Measurements from ENCODE around the gene AGMAT.

AGMAT gene

GRCh38 chr1:15558516-15558915 lies 26.3 kb downstream of the AGMAT start:
- no peak for DNase-seq

- no peak for DNase-seq
These were observed 27.3 kb downstream of the AGMAT start for GRCh38 chr1:15557594-15557993.

GRCh38 chr1:15557008-15557407 lies 27.8 kb downstream of the AGMAT start:
- no peak for DNase-seq

- no peak for DNase-seq
These were observed 34.3 kb downstream of the AGMAT start for GRCh38 chr1:15550573-15550972.

- DNase-seq: no peak
These were observed 38.2 kb downstream of the AGMAT start for GRCh38 chr1:15546641-15547040.

GRCh38 chr1:15543589-15544568 lies 41.0 kb downstream of the AGMAT start:
- DNase-seq: no peak

GRCh38 chr1:15543251-15543588 lies 41.6 kb downstream of the AGMAT start:
- DNase-seq: no peak

GRCh38 chr1:15542388-15543250 lies 42.2 kb downstream of the AGMAT start:
- no peak for DNase-seq

- DNase-seq: no peak
These were observed 43.5 kb downstream of the AGMAT start for GRCh38 chr1:15541231-15541792.

GRCh38 chr1:15540186-15540585 lies 44.7 kb downstream of the AGMAT start:
- DNase-seq: no peak

- no peak for DNase-seq
These were observed 46.1 kb downstream of the AGMAT start for GRCh38 chr1:15538771-15539170.

GRCh38 chr1:15531682-15532081 lies 53.2 kb downstream of the AGMAT start:
- no peak for DNase-seq

GRCh38 chr1:15531003-15531402 lies 53.8 kb downstream of the AGMAT start:
- DNase-seq: no peak

- DNase-seq: peak; percentile 98
These were observed 58.1 kb downstream of the AGMAT start, which contains the start of gene DNAJC16 for GRCh38 chr1:15526490-15527339. DNAJC16 (plus strand) TSS chr1:15526848; CDS start chr1:15529106, 2,258 bp downstream.

- DNase-seq: no peak
These were observed 58.8 kb downstream of the AGMAT start for GRCh38 chr1:15526021-15526489.

- peak; percentile 59 for DNase-seq
These were observed 59.5 kb downstream of the AGMAT start for GRCh38 chr1:15525050-15526020.

GRCh38 chr1:15524283-15525049 lies 60.4 kb downstream of the AGMAT start:
- peak; percentile 96 for DNase-seq

- DNase-seq: peak; percentile 69
These were observed 60.9 kb downstream of the AGMAT start, which contains the start of gene CASP9 for GRCh38 chr1:15524021-15524282. CASP9 (minus strand) TSS chr1:15524215; CDS start chr1:15524200, 15 bp downstream.

GRCh38 chr1:15523104-15524020 lies 61.5 kb downstream of the AGMAT start:
- DNase-seq: peak; percentile 25

Data from retina (tissue), 1 donor.